Tongue (tissue), 2 donors: ENCODE measurements around the gene CPLANE2. TPM values are rescaled to one million over a fixed set of nuclear protein-coding genes. Genes with fewer than 3 reads are reported as not detected.
"Not testable (repeated sequence)": the region's sequence is repeated elsewhere in the genome, so short reads cannot be mapped to it uniquely, and the experiment has no call there.

Experiments used
- DNase-seq: peaks from one replicate; pipeline ENCODE4 v3.0.0-alpha.2; 2015
- total RNA-seq: library from RNA; depleted of rRNA; stranded (reverse); fragments of >200 nt; gene quantifications from one replicate; pipeline ENCODE4 v1.2.3, GENCODE V29; 2014

The CPLANE2 gene
- total RNA-seq, 1 donor from 2014 or later, result 3.0 TPM

GRCh38 chr1:16229976-16230740 lies 6.8 kb downstream of the CPLANE2 start:
- DNase-seq, result no peak

- no peak for DNase-seq
These were observed 10.3 kb downstream of the CPLANE2 start for GRCh38 chr1:16226490-16227179.

GRCh38 chr1:16226129-16226489 lies 10.9 kb downstream of the CPLANE2 start:
- DNase-seq, result no peak

GRCh38 chr1:16224472-16224871 lies 12.5 kb downstream of the CPLANE2 start:
- DNase-seq, result no peak

GRCh38 chr1:16222716-16223115 lies 14.3 kb downstream of the CPLANE2 start:
- not testable (repeated sequence) for DNase-seq

GRCh38 chr1:16221499-16221898 lies 15.5 kb downstream of the CPLANE2 start:
- no peak for DNase-seq

- DNase-seq, result no peak
These were observed 16.9 kb downstream of the CPLANE2 start for GRCh38 chr1:16219968-16220500.

- no peak for DNase-seq
These were observed 18.3 kb downstream of the CPLANE2 start for GRCh38 chr1:16218674-16219071.

- DNase-seq, result no peak
These were observed 18.8 kb downstream of the CPLANE2 start for GRCh38 chr1:16218014-16218673.

GRCh38 chr1:16217061-16217785 lies 19.8 kb downstream of the CPLANE2 start:
- DNase-seq, result peak; percentile 98

GRCh38 chr1:16215882-16216753 lies 20.9 kb downstream of the CPLANE2 start:
- DNase-seq, result peak; percentile 93

- not testable (repeated sequence) for DNase-seq
These were observed 21.7 kb downstream of the CPLANE2 start for GRCh38 chr1:16215240-16215639.

- not testable (repeated sequence) for DNase-seq
These were observed 23.4 kb downstream of the CPLANE2 start for GRCh38 chr1:16213544-16213943.

- no peak for DNase-seq
These were observed 24.0 kb downstream of the CPLANE2 start for GRCh38 chr1:16213013-16213412.

GRCh38 chr1:16212251-16212961 lies 24.6 kb downstream of the CPLANE2 start, which contains the start of gene ARHGEF19:
TSS of gene ARHGEF19 (minus strand) at chr1:16212652. CDS start at chr1:16209054, 3,598 bp downstream.
- peak; percentile 71 for DNase-seq

GRCh38 chr1:16211824-16212223 lies 25.2 kb downstream of the CPLANE2 start:
- DNase-seq, result no peak

- no peak for DNase-seq
These were observed 26.4 kb downstream of the CPLANE2 start for GRCh38 chr1:16210581-16210980.

GRCh38 chr1:16209847-16210407 lies 27.1 kb downstream of the CPLANE2 start:
- DNase-seq, result peak; percentile 60

GRCh38 chr1:16209132-16209846 lies 27.7 kb downstream of the CPLANE2 start:
- no peak for DNase-seq
